ENCODE measurements around the gene TTC7B. TPM values are rescaled to one million over a fixed set of nuclear protein-coding genes. Genes with fewer than 3 reads are reported as not detected.

Gene TTC7B
- total and polyA plus RNA-seq, 2 of the 13 experiments (the other 11 are each of a cell fraction or from before 2014, with no cell fraction given) = 1.3 to 3.2 TPM

- no peaks in the 10 kb centered on the region for H3K9me3 ChIP-seq (ENCODE audit: low read length)
- no peaks in the 10 kb centered on the region for H3K27me3 ChIP-seq (ENCODE audit: control insufficient read depth in 1 of 2, insufficient read depth in 2 of 2, low read length in 2 of 2)
- no TSS peak for BruUV-seq (replicated peaks)
- DNase-seq (ENCODE audit: low spot score) (no peak), ATAC-seq (no peak), FAIRE-seq (no peak)
- H3K9ac ChIP-seq (ENCODE audit: insufficient read depth, low read depth, low read length) = no peak overlapping the region
- no peak overlapping the region for H3K4me2 ChIP-seq (ENCODE audit: low read depth, low read length)
- H3K27ac ChIP-seq (ENCODE audit: extremely low read length, insufficient read depth, low read length) = no peak overlapping the region
- WGBS (ENCODE audit: low lambda C conversion rate) = 53% methylated on average over 12 of the region's 12 CpGs
- no peak overlapping the region for H3K4me3 ChIP-seq (replicated peaks in 1 of 3; ENCODE audit: insufficient read depth in 1 of 3, low read depth in 2 of 3, low read length in 3 of 3)
- no peak overlapping the region for H2AFZ ChIP-seq (ENCODE audit: low read length)
- CTCF ChIA-PET (ENCODE audit: low intra/inter-chr PET ratio, low total read pairs) = no interaction called here
- TF ChIP-seq ZNF670 (CRISPR knock-in tag; IDR thresholded peaks at IDR 0.05; ENCODE audit: borderline replicate concordance) (no peak), CEBPB (IDR thresholded peaks at IDR 0.05; ENCODE audit: borderline replicate concordance, low read depth, low read length) (peak; percentile 52; the same call in 1 of the 2 replicates), NCOR1 (IDR thresholded peaks at IDR 0.05; ENCODE audit: borderline replicate concordance, low read length) (no peak)
- intact Hi-C loops (cut with micrococcal nuclease; ENCODE audit: unreplicated experiment) (no loop called here), in situ Hi-C loops (cut with HindIII; ENCODE audit: extremely low pct_ligation_motif_present, low pct_unique_long_range_greater_than_20kb) (no loop called here)
- no peaks in the 10 kb centered on the region for H3K36me3 ChIP-seq (replicated peaks in 1 of 2; ENCODE audit: control insufficient read depth in 1 of 2, insufficient read depth in 2 of 2, low read length in 2 of 2)
- no peaks in the 10 kb centered on the region for H3K79me2 ChIP-seq (ENCODE audit: insufficient read depth, low read length)
- no peaks in the 10 kb centered on the region for H4K20me1 ChIP-seq (ENCODE audit: insufficient read depth, low read length)
- H3K4me1 ChIP-seq (ENCODE audit: insufficient read depth, low read length) = peaks cover 2% of the 10 kb centered on the region
- POLR2A ChIA-PET = no interaction called here
Observed at GRCh38 chr14:90630171-90630806, 185.9 kb downstream of the TTC7B start.

DNA sequence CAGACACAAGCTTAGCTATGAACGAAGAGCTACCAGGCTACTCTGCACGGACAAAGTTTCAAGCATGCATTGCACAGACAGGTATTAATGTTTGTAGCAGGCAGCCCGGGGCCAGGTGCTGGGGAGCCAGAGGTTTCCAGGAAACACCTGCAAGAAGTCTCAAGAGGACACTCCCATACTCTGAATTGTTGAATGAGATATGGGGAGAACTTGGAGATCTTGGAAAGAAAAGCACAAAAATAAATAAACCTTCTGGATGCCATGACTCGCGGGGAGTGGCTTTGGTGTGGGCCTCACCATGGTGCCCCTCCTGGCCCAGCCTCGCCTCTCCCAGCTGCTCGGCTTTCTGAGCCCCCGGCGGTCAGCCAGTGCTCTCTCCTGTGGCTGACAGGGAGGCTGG is 186.8 kb downstream of the TTC7B start:
- ChIA-PET POLR2A (no interaction called here), CTCF (ENCODE audit: low intra/inter-chr PET ratio, low total read pairs) (no interaction called here)
- FAIRE-seq (no peak), ATAC-seq (no peak), DNase-seq (ENCODE audit: low spot score) (no peak)
- Histone ChIP-seq H3K27me3 (ENCODE audit: control insufficient read depth in 1 of 2, insufficient read depth in 2 of 2, low read length in 2 of 2) (no peaks in the 10 kb centered on the region), H3K9me3 (ENCODE audit: low read length) (no peaks in the 10 kb centered on the region), H3K4me1 (ENCODE audit: insufficient read depth, low read length) (peaks cover 10% of the 10 kb centered on the region), H2AFZ (ENCODE audit: low read length) (no peak overlapping the region), H3K4me2 (ENCODE audit: low read depth, low read length) (no peak overlapping the region), H3K9ac (ENCODE audit: insufficient read depth, low read depth, low read length) (no peak overlapping the region), H3K79me2 (ENCODE audit: insufficient read depth, low read length) (no peaks in the 10 kb centered on the region), H3K36me3 (replicated peaks in 1 of 2; ENCODE audit: control insufficient read depth in 1 of 2, insufficient read depth in 2 of 2, low read length in 2 of 2) (no peaks in the 10 kb centered on the region), H3K4me3 (replicated peaks in 1 of 3; ENCODE audit: insufficient read depth in 1 of 3, low read depth in 2 of 3, low read length in 3 of 3) (no peak overlapping the region), H3K27ac (ENCODE audit: extremely low read length, insufficient read depth, low read length) (no peak overlapping the region), H4K20me1 (ENCODE audit: insufficient read depth, low read length) (no peaks in the 10 kb centered on the region)
- 66% methylated on average over 9 of the region's 9 CpGs for WGBS (ENCODE audit: low lambda C conversion rate)
- TF ChIP-seq KDM5B (CRISPR knock-in tag; IDR thresholded peaks at IDR 0.05; ENCODE audit: borderline replicate concordance) (no peak), ZBTB26 (CRISPR knock-in tag; IDR thresholded peaks at IDR 0.05; ENCODE audit: borderline replicate concordance) (no peak)
- in situ Hi-C loops (cut with HindIII; ENCODE audit: extremely low pct_ligation_motif_present, low pct_unique_long_range_greater_than_20kb) = no loop called here
- BruUV-seq (replicated peaks) = no TSS peak
- intact Hi-C loops (cut with micrococcal nuclease; ENCODE audit: unreplicated experiment) = no loop called here
